Right atrium auricular region (tissue), 2 donors: Measurements from ENCODE around the gene ODC1. TPM values are rescaled to one million over a fixed set of nuclear protein-coding genes. Genes with fewer than 3 reads are reported as not detected.
"Not testable (repeated sequence)": the region's sequence is repeated elsewhere in the genome, so short reads cannot be mapped to it uniquely, and the experiment has no call there.

Experiments used
- DNase-seq: peaks from one replicate; pipeline ENCODE4 v3.0.0-alpha.2; 2019; ENCODE audit warnings: low spot score
- H3K27ac ChIP-seq, 2 donors: fragments of 200-600 bp; sonication (generic); 1 replicate in 1 of 2; 2 replicates in 1 of 2; pipeline ENCODE4 v1.5.1; 2016 to 2019
- H3K27me3 ChIP-seq, 2 donors: fragments of 200-600 bp; sonication (generic); one replicate each; pipeline versions ENCODE4 v1.5.1 to v1.6.0; 2017 to 2019
- H3K36me3 ChIP-seq: fragments of 200-600 bp; sonication (generic); one replicate; pipeline ENCODE4 v1.5.1; 2016
- H3K4me1 ChIP-seq, 2 donors: fragments of 200-600 bp; sonication (generic); one replicate each; pipeline versions ENCODE4 v1.5.1 to v1.6.0; 2017 to 2019
- H3K4me3 ChIP-seq, 2 donors: fragments of 200-600 bp; sonication (generic); 1 replicate in 1 of 2; 2 replicates in 1 of 2; pipeline ENCODE4 v1.5.1; 2017 to 2019; ENCODE audit warnings: mild to moderate bottlenecking in 1 of 2, moderate library complexity in 1 of 2
- H3K9me3 ChIP-seq, 2 donors: fragments of 200-600 bp; sonication (generic); one replicate each; pipeline ENCODE4 v1.5.1; 2019
- total RNA-seq, 2 donors: library from RNA; depleted of rRNA; stranded (reverse); fragments of >200 nt; gene quantifications; one replicate each; pipeline ENCODE4 v1.1.0, GENCODE V29; 2016
- TF ChIP-seq, protein P1 (sequence below), 2 donors: fragments of 200-600 bp; sonication (generic); IDR thresholded peaks; one replicate each; pipeline ENCODE4 v1.5.1; 2019; ENCODE audit warnings: antibody characterized with exemption in 2 of 2

Gene ODC1
- total RNA-seq, 2 donors from 2014 or later: 41.3 to 73.9 TPM

GRCh38 chr2:10449486-10449831, 1.3 kb upstream of the ODC1 start:
- Histone ChIP-seq H3K36me3 (peaks cover 6% of the 10 kb centered on the region), H3K27ac (no peak overlapping the region), H3K27me3 (no peaks in the 10 kb centered on the region), H3K4me1 (peaks cover 0 to 43% of the 10 kb centered on the region in 2 donors), H3K9me3 (no peaks in the 10 kb centered on the region), H3K4me3 (peak overlapping the region in 1 of 2 donors; percentile 66)
- no peak for DNase-seq
- TF ChIP-seq, protein P1, sequence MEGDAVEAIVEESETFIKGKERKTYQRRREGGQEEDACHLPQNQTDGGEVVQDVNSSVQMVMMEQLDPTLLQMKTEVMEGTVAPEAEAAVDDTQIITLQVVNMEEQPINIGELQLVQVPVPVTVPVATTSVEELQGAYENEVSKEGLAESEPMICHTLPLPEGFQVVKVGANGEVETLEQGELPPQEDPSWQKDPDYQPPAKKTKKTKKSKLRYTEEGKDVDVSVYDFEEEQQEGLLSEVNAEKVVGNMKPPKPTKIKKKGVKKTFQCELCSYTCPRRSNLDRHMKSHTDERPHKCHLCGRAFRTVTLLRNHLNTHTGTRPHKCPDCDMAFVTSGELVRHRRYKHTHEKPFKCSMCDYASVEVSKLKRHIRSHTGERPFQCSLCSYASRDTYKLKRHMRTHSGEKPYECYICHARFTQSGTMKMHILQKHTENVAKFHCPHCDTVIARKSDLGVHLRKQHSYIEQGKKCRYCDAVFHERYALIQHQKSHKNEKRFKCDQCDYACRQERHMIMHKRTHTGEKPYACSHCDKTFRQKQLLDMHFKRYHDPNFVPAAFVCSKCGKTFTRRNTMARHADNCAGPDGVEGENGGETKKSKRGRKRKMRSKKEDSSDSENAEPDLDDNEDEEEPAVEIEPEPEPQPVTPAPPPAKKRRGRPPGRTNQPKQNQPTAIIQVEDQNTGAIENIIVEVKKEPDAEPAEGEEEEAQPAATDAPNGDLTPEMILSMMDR (IDR thresholded peaks at IDR 0.05): no peak

DNA sequence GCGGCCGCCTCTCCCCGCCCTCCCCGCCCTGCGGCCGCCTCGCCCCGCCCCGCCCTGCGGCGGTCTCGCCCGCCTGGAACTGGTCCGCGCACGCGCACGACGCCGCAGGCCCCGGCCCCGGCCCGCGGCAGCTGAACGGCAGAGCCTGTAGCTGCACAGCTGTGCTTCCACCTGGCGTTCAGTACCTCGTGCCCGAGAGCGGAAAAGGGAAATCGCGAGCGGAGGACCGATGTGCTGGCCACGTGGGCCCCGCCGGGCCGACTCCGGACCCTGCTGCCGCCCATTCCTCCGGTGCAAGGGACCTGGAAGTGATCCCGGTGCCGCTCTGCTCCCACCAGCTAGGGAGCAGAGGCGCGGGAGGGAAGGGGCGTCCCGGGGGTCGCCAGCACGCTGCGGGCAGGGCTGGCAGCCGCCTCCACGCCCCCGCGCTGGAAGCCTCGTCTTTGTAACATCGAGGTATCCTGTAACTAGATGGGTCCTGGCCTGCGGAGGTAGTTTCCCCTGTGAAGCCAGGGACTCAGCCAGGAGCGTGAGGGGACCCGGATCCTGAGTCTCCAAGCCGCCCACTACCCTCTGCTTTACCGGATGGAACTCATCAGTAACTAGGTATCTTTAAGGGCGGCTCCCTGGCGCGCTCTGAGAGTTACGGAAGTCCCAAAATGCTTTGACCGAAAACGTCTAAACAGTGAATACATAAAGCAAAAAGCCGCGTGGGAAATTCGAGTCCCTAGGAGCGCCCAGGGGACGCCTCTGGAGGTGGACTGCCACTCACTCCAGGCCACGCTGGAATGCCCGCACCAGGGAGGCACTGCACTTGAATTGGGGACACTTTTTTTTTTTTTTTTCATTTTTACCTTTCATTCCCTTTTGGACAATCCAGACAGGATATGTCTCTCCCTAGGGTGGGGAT, 704 bp upstream of the ODC1 start:
- Histone ChIP-seq H3K4me3 (peak overlapping the region; percentile 66 to 75), H3K9me3 (no peaks in the 10 kb centered on the region), H3K4me1 (peaks cover 0 to 38% of the 10 kb centered on the region in 2 donors), H3K27me3 (no peaks in the 10 kb centered on the region), H3K36me3 (peaks cover 13% of the 10 kb centered on the region), H3K27ac (peak overlapping the region; percentile 81 to 94)
- TF ChIP-seq, protein P1 (IDR thresholded peaks at IDR 0.05): peak in 1 of 2 donors; percentile 30
- DNase-seq: peak; percentile 84

GRCh38 chr2:10447300-10447894, 730 bp downstream of the ODC1 start:
- Histone ChIP-seq H3K4me3 (peak overlapping the region; percentile 51 to 66), H3K9me3 (no peaks in the 10 kb centered on the region), H3K27ac (peak overlapping the region; percentile 85 to 94), H3K4me1 (peaks cover 0 to 38% of the 10 kb centered on the region in 2 donors), H3K36me3 (peaks cover 27% of the 10 kb centered on the region), H3K27me3 (no peaks in the 10 kb centered on the region)
- no peak for DNase-seq
- TF ChIP-seq, protein P1 (IDR thresholded peaks at IDR 0.05): no peak

DNA sequence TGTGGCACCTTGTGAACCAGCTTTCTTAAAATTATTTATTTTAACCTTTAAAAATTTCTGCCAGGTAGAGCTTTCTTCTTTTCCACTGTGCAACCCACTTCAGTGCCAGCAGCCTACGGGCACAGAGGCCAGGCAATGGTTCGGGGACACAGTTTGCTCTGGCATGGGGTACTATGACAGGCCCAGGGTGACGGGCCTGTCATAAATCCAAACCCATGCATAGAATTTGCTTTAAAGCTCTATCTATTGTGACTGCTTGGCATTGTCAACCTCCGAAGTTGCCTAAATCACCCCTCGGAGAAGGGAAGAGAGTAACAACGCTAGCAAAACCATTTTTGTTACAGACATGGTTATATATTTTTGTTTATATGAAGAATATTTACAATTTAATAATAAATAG, 1.5 kb downstream of the ODC1 start:
- DNase-seq: no peak
- Histone ChIP-seq H3K36me3 (peaks cover 35% of the 10 kb centered on the region), H3K9me3 (no peaks in the 10 kb centered on the region), H3K4me1 (peaks cover 0 to 38% of the 10 kb centered on the region in 2 donors), H3K27ac (peak overlapping the region in 1 of 2 donors; percentile 94), H3K4me3 (no peak overlapping the region), H3K27me3 (no peaks in the 10 kb centered on the region)
- TF ChIP-seq, protein P1 (IDR thresholded peaks at IDR 0.05): no peak

- no peaks in the 10 kb centered on the region for H3K27me3 ChIP-seq
- DNase-seq: no peak
- TF ChIP-seq, protein P1 (IDR thresholded peaks at IDR 0.05): no peak
- no peak overlapping the region for H3K27ac ChIP-seq
- H3K4me1 ChIP-seq: peaks cover 0 to 27% of the 10 kb centered on the region in 2 donors
- peaks cover 56% of the 10 kb centered on the region for H3K36me3 ChIP-seq
- no peaks in the 10 kb centered on the region for H3K9me3 ChIP-seq
- no peak overlapping the region for H3K4me3 ChIP-seq
These were observed 3.7 kb downstream of the ODC1 start for GRCh38 chr2:10444463-10444862.

- Histone ChIP-seq H3K4me1 (peaks cover 0 to 16% of the 10 kb centered on the region in 2 donors), H3K36me3 (peaks cover 56% of the 10 kb centered on the region)
- not testable (repeated sequence) for H3K27ac ChIP-seq, H3K9me3 ChIP-seq, DNase-seq, H3K4me3 ChIP-seq, H3K27me3 ChIP-seq
These were observed 5.5 kb downstream of the ODC1 start for GRCh38 chr2:10442469-10443126.
